GM12891 (cell line): Measurements from ENCODE around the gene CLNK.

Experiments
- PAX5 ChIP-seq: IDR thresholded peaks from 2 replicates; pipeline ENCODE4 v1.6.1; 2011; ENCODE audit warnings: low read length, moderate library complexity, mild to moderate bottlenecking; ENCODE audit not compliant: insufficient read depth, severe bottlenecking
- POLR2A ChIP-seq: IDR thresholded peaks from 2 replicates; pipeline ENCODE4 v1.6.1; 2011; ENCODE audit warnings: low read depth, low read length, control low read depth
- POLR2AphosphoS5 ChIP-seq: IDR thresholded peaks from 2 replicates; pipeline ENCODE4 v1.6.1; 2011; ENCODE audit warnings: low read depth, low read length, control low read depth
- POU2F2 ChIP-seq: IDR thresholded peaks from 2 replicates; pipeline ENCODE4 v1.6.1; 2011; ENCODE audit warnings: low read depth, mild to moderate bottlenecking, control low read depth, low read length, moderate library complexity
- SPI1 ChIP-seq: IDR thresholded peaks from 2 replicates; pipeline ENCODE4 v1.6.1; 2011; ENCODE audit warnings: low read depth, low read length, control low read depth
- TAF1 ChIP-seq: IDR thresholded peaks from 2 replicates; pipeline ENCODE4 v1.6.1; 2011; ENCODE audit warnings: low read depth, low read length, control low read depth

- TF ChIP-seq POLR2A (no peak), POLR2AphosphoS5 (no peak), TAF1 (no peak), POU2F2 (no peak), SPI1 (no peak), PAX5 (no peak)
Observed at GRCh38 chr4:10706236-10706635, 21.7 kb upstream of the CLNK start.
